H7 (cell line): ENCODE results near the gene HS2ST1. TPM values are rescaled to one million over a fixed set of nuclear protein-coding genes. Genes with fewer than 3 reads are reported as not detected.
"Not testable (repeated sequence)": the region's sequence is repeated elsewhere in the genome, so short reads cannot be mapped to it uniquely, and the experiment has no call there.

Experiments
- DNase-seq: peaks from one replicate; pipeline ENCODE4 v3.0.0; 2012
- H3K27me3 ChIP-seq: 2 replicates; pipeline ENCODE4 v1.6.0; 2011; ENCODE audit warnings: mild to moderate bottlenecking, low read length; ENCODE audit not compliant: control insufficient read depth, insufficient read depth
- H3K36me3 ChIP-seq: replicated peaks from 2 replicates; pipeline ENCODE4 v1.5.1; 2011; ENCODE audit warnings: low read length; ENCODE audit not compliant: control insufficient read depth, insufficient read depth
- H3K4me3 ChIP-seq: 2 replicates; pipeline ENCODE4 v1.5.1; 2011; ENCODE audit warnings: low read depth, mild to moderate bottlenecking, control low read depth, low read length, moderate library complexity; ENCODE audit not compliant: insufficient read depth
- total RNA-seq: library from RNA; depleted of rRNA; stranded (reverse); fragments of >200 nt; shearing (Covaris generic); gene quantifications from 2 replicates; pipeline ENCODE4 v1.2.3, GENCODE V29; 2014

HS2ST1 gene
- total RNA-seq, 1 experiment from 2014 or later = 25.8 TPM

DNA sequence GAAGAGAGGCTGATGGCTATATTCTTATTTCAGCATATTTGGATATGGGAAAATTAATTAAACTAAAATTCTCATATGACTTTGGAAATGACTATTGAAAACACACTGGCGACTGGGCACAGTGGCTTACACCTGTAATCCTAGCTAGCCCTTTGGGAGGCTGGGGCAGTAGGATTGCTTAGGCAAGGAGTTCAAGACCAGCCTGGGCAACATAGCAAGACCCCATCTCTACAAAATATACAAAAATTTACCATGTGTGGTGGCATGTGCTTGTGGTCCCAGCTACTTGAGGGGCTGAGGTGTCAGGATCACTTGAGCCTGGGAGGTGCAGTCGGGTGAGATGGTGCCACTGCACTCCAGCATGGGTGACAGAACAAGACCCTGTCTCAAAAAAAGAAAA is 26.2 kb downstream of the HS2ST1 start:
- no peak overlapping the region for H3K4me3 ChIP-seq
- no peak for DNase-seq
- H3K27me3 ChIP-seq = no peaks in the 10 kb centered on the region
- no peaks in the 10 kb centered on the region for H3K36me3 ChIP-seq

DNA sequence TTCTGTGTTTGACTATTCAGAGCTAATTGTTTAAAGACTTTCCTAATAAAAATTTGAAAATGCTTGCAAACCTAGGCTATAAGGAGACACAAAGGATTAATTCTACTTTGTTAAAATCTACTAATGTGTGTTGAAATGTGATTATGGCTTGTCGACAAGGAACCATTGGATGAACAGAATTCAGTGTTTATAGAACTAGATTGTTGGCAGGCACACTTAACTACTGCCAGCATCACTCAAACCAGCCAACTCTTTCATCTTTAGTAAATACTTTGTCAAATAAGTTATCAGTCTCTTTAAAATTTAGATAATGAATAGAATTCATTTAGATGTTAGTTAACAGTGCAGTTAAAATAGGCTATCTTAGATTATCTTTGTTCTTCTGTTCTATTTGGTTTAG is 27.6 kb downstream of the HS2ST1 start:
- no peaks in the 10 kb centered on the region for H3K27me3 ChIP-seq
- DNase-seq = no peak
- no peak overlapping the region for H3K4me3 ChIP-seq
- no peaks in the 10 kb centered on the region for H3K36me3 ChIP-seq

DNA sequence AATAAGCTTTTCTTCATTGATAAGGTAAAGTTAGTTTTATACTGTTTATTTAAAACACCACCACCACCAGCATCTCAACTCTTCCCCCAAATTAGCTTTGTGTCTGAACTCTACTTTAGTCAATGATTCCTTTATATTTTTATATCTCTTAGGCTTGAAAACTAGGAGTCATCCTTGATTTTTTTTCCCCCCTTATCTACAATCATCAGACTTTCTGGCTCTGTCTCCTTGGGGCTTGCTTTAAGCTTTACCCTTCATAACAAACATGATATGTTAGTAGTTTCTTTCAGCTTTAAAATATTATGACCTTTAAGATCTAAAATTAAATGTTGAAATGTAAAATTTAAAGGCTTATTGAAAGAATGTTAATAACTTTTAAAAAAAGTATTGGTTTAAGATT is 28.3 kb downstream of the HS2ST1 start:
- Histone ChIP-seq H3K27me3 (no peaks in the 10 kb centered on the region), H3K36me3 (no peaks in the 10 kb centered on the region), H3K4me3 (no peak overlapping the region)
- DNase-seq = no peak

DNA sequence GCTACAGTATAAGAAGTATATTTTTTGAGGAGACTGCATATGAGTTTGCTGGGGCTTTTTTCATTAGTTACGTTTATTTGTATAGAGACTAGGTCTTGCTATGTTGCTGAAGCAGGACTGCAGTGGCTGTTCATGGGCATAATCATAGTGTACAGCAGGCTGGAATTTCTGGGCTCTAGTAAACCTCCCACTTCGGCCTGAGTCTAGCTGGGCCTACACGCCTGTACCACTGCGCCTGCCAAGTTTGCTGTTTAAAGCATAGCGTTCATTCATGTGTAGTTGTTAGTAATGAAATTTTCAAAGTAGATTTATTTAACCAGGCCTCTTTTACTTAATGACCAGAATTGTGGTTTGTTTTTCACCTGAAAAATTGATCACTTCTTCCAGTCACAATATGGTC is 33.8 kb downstream of the HS2ST1 start:
- no peak overlapping the region for H3K4me3 ChIP-seq
- no peaks in the 10 kb centered on the region for H3K36me3 ChIP-seq
- no peaks in the 10 kb centered on the region for H3K27me3 ChIP-seq
- DNase-seq = no peak

DNA sequence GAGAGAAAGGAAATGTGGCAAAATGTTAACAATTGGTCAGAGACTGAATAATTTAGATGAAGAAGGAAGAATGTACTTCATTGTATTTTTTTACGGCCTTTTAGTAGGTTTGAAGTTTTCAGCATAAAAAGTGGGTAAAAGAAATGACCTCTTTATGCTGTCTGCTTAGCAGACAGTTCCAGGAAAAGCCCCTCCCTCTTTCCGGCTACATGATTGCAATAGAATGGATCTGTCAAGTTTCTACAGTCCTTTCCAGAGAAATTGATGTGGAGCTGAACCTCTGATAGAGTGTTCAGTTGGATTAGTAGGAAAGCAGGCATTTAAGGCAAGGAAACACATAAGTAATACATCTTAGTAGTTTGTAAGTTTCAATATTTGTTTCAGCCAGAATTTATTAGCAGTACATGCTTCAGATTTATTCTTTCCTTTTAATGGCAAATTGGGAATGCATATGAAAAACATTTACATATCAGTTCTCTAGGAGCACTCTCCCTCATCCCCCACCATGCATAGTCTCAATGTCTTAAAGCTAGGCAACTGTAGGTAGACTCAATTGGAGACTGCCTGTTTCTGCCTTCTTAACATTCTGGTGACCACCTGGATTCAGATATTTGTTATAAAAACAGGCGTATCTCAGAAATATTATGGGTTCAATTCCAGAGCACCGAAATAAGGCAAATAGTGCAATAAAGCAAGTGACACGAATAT is 36.4 kb downstream of the HS2ST1 start:
- Histone ChIP-seq H3K4me3 (no peak overlapping the region), H3K27me3 (no peaks in the 10 kb centered on the region), H3K36me3 (no peaks in the 10 kb centered on the region)
- no peak for DNase-seq

DNA sequence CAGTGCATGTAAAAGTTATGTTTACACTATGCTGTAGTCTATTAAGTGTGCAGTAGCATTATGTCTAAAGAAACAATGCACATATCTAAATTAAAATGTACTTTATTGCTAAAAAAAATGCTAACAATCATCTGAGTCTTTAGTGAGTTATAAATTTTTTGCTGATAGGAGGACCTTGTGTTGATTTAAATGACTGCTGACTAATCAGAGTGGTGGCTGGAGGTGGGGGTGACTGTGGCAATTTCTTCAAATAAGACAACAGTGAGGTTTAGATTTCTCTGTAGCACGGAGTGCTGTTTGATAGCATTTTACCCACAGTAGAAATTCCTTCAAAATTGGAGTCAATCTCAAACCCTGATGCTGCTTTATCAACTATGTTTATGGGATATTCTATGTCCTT is 37.0 kb downstream of the HS2ST1 start:
- H3K4me3 ChIP-seq = no peak overlapping the region
- H3K27me3 ChIP-seq = no peaks in the 10 kb centered on the region
- H3K36me3 ChIP-seq = no peaks in the 10 kb centered on the region
- DNase-seq = no peak

DNA sequence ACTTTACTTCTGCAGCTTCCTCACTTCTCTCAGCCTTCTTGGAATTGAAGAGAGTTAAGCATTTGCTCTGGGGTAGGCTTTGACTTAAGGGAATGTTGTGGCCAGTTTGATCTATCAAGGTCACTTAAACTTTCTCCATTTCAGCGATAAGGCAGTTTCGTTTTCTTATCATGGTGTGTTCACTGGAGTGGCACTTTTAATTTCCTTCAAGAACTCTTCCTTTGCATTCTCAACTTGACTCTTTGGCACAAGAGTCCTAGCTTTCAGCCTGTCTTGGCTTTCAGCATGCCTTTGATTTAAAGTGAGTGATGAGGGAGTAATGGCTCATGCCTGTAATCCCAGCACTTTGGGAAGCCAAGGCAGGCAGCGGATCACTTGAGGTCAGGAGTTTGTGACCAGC is 38.7 kb downstream of the HS2ST1 start:
- Histone ChIP-seq H3K4me3 (no peak overlapping the region), H3K27me3 (no peaks in the 10 kb centered on the region), H3K36me3 (no peaks in the 10 kb centered on the region)
- no peak for DNase-seq

DNA sequence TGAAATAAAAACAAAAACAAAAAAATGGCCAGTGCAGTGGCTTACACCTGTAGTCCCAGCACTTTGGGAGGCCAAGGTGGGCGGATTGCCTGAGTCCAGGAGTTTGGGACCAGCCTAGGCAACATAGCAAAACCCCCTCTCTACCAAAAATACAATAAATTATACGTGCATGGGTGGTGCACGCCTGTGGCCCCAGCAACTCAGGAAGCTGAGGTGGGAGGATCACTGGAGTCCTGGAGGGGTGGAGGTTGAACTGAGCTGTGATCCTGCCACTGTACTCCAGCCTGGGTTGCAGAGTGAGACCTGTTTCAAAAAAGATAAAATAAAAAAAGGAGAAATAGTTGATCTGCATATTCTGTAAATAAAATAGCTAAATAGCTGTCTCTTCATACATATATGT is 41.2 kb downstream of the HS2ST1 start:
- no peaks in the 10 kb centered on the region for H3K27me3 ChIP-seq
- H3K4me3 ChIP-seq = no peak overlapping the region
- H3K36me3 ChIP-seq = no peaks in the 10 kb centered on the region
- DNase-seq = no peak

DNA sequence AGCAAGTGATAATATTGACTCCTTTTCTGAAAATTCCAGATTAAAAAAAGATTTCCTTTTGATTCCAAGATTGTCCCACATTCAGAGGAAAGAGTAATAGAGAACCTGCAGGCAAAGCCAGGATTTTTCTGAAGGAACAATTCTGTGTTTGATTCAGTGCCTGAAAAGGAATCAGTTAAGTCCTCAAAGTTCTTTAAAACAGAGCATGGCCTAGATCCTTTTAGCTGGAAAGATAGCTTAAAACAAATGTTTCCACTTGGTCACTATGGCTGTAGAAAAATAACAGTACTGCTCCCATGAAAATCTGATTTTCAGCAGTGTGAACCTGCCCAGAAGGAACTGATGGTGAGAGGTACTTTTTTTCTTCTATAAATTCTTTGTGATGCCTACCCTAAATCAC is 41.8 kb downstream of the HS2ST1 start:
- Histone ChIP-seq H3K36me3 (no peaks in the 10 kb centered on the region), H3K27me3 (no peaks in the 10 kb centered on the region), H3K4me3 (no peak overlapping the region)
- no peak for DNase-seq

DNA sequence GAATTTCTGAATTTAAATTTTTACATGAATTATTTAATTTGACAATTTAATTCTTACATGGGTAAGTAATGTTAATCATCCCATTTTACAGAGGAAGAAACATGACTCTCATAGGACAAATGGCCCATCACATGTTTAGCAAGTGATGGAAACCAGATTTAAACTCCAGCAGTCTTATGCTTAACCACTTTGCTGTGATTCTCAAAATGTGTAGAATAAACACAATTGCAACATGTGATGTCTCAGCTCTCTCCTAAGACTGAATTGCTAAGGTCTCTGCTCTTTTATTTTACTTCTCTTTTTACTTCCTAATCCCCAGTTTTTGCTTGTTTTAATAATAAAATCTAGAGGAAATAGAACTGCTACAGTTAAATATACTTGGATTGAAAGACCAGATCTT is 42.8 kb downstream of the HS2ST1 start:
- Histone ChIP-seq H3K36me3 (no peaks in the 10 kb centered on the region), H3K27me3 (no peaks in the 10 kb centered on the region), H3K4me3 (no peak overlapping the region)
- no peak for DNase-seq

DNA sequence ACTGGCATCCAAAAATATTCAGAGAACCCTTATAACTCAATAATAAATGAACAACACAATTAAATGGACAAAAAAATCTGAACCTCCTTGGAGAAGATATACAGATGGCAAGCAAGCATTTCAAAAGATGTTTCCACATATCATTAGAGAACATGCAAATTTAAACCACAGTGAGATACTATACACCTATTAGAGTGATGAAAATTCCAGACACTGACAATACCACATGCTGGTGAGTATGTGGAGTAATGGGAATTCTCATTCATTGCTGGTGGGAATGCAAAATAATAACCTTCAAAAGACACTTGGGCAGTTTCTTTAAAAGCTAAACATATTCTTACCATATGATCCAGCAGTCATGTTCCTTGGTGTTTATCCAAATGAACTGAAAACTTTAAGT is 46.1 kb downstream of the HS2ST1 start:
- Histone ChIP-seq H3K36me3 (no peaks in the 10 kb centered on the region), H3K27me3 (no peaks in the 10 kb centered on the region)

DNA sequence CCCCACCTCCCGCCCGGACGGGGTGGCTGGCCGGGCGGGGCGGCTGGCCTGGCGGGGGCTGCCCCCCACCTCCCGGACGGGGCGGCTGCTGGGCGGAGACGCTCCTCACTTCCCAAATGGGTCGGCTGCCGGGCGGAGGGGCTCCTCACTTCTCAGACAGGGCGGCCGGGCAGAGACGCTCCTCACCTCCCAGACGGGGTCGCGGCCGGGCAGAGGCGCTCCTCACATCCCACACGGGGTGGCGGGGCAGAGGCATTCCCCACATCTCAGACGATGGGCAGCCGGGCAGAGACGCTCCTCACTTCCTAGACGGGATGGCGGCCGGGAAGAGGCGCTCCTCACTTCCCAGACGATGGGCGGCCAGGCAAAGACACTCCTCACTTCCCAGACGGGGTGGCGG is 49.4 kb downstream of the HS2ST1 start:
- not testable (repeated sequence) for H3K4me3 ChIP-seq, DNase-seq, H3K27me3 ChIP-seq, H3K36me3 ChIP-seq

More for the DNA sequence above, 46.1 kb downstream of the HS2ST1 start:
- DNase-seq = no peak
- H3K4me3 ChIP-seq = no peak overlapping the region

DNA sequence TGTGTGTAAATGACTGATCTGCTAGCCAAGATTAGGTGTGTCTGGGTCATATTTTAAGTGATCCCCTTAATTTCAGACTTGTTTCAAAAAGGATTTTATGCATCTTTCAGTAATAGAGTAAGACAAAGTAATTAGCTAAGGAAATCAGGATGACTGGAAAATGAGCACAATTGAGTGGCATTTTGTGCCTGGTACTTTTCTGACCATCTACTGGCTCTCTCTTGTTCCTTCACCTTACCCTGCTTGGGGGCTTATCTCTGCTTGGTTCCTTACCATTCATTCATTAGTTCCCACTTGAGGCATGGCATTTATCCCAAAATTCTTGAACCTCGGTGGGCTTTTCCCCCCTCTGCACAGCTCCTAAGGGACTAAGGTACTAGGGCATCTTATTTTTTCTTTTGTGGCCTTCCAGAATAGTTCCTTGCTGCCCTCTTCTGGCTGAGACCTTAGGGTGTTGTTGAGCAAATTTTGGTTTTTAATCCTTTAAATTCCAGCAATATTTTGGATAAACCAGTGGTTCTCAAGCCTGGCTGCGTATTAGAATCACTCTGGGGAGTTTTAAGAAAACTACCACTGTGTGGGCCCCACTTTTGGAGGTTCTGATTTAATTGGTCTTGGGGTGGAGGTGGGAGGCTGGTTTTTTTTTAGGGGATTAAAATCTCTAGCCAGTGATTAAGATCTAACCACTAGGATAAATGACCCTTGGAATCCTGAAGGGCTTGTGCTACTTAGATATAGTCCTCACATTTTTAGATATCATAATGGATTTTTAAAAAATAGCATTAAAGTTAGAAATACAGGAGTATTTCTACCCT is 50.8 kb downstream of the HS2ST1 start:
- Histone ChIP-seq H3K36me3 (no peaks in the 10 kb centered on the region), H3K4me3 (no peak overlapping the region), H3K27me3 (no peaks in the 10 kb centered on the region)
- DNase-seq = peak; percentile 55

DNA sequence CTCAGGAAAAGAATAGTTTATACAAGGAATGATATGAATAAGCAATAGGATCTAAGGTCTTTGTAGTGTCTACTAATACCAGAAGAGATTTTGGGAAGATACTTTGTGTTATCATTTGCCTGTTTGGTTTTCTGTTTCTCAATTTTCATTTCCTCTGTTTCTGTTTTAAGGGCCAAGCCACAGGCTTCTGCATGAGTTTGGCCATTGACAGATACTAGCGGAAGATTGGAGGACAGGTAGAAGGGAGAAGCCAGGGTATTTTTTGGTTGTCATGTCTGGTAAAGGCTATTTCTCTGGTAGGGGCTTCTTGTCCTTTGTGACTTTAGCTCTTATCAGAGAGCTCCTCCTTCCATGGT is 51.4 kb downstream of the HS2ST1 start:
- no peak for DNase-seq
- no peaks in the 10 kb centered on the region for H3K27me3 ChIP-seq
- no peaks in the 10 kb centered on the region for H3K36me3 ChIP-seq
- H3K4me3 ChIP-seq = no peak overlapping the region

DNA sequence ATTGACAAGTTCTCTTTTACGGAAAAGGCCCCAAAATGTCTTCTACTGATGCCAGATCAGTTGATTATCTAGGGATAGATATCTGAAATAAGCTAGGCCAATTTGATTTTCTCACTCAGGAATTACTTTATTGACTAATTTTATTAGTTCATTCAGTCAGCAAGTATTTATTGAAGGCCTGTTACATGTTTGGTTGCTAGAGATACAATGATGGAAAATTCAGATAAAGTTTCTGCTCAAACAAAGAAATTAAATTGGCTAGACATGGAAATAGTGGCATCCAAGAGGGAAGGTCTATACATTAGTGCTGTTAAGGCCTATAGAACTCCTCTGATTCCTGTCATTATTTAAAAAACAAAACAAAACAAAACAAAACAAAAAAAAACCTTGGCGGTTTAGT is 56.5 kb downstream of the HS2ST1 start:
- Histone ChIP-seq H3K27me3 (no peaks in the 10 kb centered on the region), H3K36me3 (no peaks in the 10 kb centered on the region), H3K4me3 (no peak overlapping the region)
- DNase-seq = no peak
